ENCODE measurements around the gene SEC16B. TPM values are rescaled to one million over a fixed set of nuclear protein-coding genes. Genes with fewer than 3 reads are reported as not detected.

The SEC16B gene
- total RNA-seq, 1 experiment from 2014 or later = 0.07 TPM

DNA sequence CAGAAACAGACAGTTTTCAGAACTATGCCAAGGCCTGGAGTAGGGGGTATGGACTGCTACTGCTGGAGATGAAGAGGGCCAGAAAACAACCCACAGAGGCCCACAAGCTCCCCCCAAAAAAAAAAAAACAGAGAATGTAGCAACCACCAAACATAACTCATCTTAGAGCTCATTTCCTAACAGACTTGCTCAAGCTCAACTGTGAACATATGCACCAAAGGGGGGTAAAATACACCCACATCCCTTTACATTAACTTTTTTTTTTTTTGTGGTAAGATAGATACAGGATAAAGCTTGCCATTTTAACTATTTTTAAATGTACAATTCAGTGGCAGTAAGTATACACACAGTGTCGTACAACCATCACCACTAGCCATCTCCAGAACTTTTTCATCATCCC, 36.0 kb downstream of the SEC16B start:
- BruUV-seq (replicated peaks) = no TSS peak
- ChIA-PET POLR2A (ENCODE audit: unreplicated experiment) (no interaction called here), CTCF (interaction anchor here (0.6 kb wide), 1 partner anchor 12 kb away, joined by 7 read pairs; no protein-coding TSS in a partner anchor)
- Histone ChIP-seq H4K20me1 (ENCODE audit: low read length) (no peaks in the 10 kb centered on the region), H3K27ac (ENCODE audit: low read length) (no peak overlapping the region), H2AFZ (ENCODE audit: low read length) (no peak overlapping the region), H3K36me3 (ENCODE audit: low read depth, low read length) (no peaks in the 10 kb centered on the region), H3K4me1 (ENCODE audit: insufficient read depth, low read length) (no peaks in the 10 kb centered on the region), H3K4me3 (ENCODE audit: low read length) (no peak overlapping the region), H3K79me2 (ENCODE audit: low read length) (no peaks in the 10 kb centered on the region), H3K4me2 (ENCODE audit: low read length) (no peak overlapping the region), H3K9me2 (replicated peaks; ENCODE audit: low read length) (no peaks in the 10 kb centered on the region), H3K9me3 (ENCODE audit: low read length) (no peaks in the 10 kb centered on the region), H3K27me3 (ENCODE audit: low read length) (no peaks in the 10 kb centered on the region), H3K9ac (ENCODE audit: low read length) (no peak overlapping the region), H3F3A (ENCODE audit: low read length, unreplicated experiment) (no peaks in the 10 kb centered on the region)
- DNase-seq (no peak), ATAC-seq (no peak)
- no peak for TF ChIP-seq EZH2phosphoT487 (IDR thresholded peaks at IDR 0.05; ENCODE audit: borderline replicate concordance, low read length)
- TF ChIP-seq, protein P1, sequence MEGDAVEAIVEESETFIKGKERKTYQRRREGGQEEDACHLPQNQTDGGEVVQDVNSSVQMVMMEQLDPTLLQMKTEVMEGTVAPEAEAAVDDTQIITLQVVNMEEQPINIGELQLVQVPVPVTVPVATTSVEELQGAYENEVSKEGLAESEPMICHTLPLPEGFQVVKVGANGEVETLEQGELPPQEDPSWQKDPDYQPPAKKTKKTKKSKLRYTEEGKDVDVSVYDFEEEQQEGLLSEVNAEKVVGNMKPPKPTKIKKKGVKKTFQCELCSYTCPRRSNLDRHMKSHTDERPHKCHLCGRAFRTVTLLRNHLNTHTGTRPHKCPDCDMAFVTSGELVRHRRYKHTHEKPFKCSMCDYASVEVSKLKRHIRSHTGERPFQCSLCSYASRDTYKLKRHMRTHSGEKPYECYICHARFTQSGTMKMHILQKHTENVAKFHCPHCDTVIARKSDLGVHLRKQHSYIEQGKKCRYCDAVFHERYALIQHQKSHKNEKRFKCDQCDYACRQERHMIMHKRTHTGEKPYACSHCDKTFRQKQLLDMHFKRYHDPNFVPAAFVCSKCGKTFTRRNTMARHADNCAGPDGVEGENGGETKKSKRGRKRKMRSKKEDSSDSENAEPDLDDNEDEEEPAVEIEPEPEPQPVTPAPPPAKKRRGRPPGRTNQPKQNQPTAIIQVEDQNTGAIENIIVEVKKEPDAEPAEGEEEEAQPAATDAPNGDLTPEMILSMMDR (conservative IDR thresholded peaks at IDR 0.05; ENCODE audit: low read depth, low read length) = no peak
- no peak for TF ChIP-seq EZH2 (IDR thresholded peaks at IDR 0.05; ENCODE audit: low read length, unreplicated experiment)
- intact Hi-C loops (cut with micrococcal nuclease) = no loop called here

DNA sequence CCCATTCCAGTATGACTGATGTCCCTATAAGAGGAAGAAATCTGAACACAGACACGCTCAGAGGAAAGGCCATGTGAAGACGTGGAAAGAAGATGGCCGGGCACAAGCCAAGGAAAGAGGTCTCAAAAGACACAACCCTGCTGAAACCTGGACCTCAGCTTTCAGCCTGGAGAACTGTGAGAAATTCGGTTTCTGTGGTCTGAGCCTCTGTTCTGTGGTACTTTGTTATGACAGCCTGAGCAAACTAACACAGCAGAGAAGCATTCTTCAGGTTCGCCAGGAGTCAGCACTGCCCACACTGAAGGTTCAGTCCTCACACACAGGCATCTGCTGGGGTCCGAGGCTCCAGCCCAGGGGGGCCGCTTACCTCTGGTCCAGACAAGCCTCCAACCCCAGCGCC, 37.7 kb downstream of the SEC16B start:
- no peaks in the 10 kb centered on the region for H4K20me1 ChIP-seq (ENCODE audit: low read length)
- intact Hi-C loops (cut with micrococcal nuclease) = no loop called here
- POLR2A ChIA-PET (ENCODE audit: unreplicated experiment) = no interaction called here
- H3K27ac ChIP-seq (ENCODE audit: low read length) = no peak overlapping the region
- DNase-seq (no peak), ATAC-seq (no peak)
- H3K27me3 ChIP-seq (ENCODE audit: low read length) = no peaks in the 10 kb centered on the region
- no peaks in the 10 kb centered on the region for H3K9me2 ChIP-seq (replicated peaks; ENCODE audit: low read length)
- no peak overlapping the region for H3K9ac ChIP-seq (ENCODE audit: low read length)
- H3K9me3 ChIP-seq (ENCODE audit: low read length) = no peaks in the 10 kb centered on the region
- TF ChIP-seq EZH2 (IDR thresholded peaks at IDR 0.05; ENCODE audit: low read length, unreplicated experiment) = no peak
- TF ChIP-seq, protein P1 (conservative IDR thresholded peaks at IDR 0.05; ENCODE audit: low read depth, low read length) = no peak
- TF ChIP-seq EZH2phosphoT487 (IDR thresholded peaks at IDR 0.05; ENCODE audit: borderline replicate concordance, low read length) = no peak
- peaks cover 10% of the 10 kb centered on the region for H3K4me1 ChIP-seq (ENCODE audit: insufficient read depth, low read length)
- no peak overlapping the region for H2AFZ ChIP-seq (ENCODE audit: low read length)
- H3K36me3 ChIP-seq (ENCODE audit: low read depth, low read length) = no peaks in the 10 kb centered on the region
- BruUV-seq (replicated peaks) = no TSS peak
- H3F3A ChIP-seq (ENCODE audit: low read length, unreplicated experiment) = no peaks in the 10 kb centered on the region
- no peaks in the 10 kb centered on the region for H3K79me2 ChIP-seq (ENCODE audit: low read length)
- H3K4me2 ChIP-seq (ENCODE audit: low read length) = no peak overlapping the region
- CTCF ChIA-PET = no interaction called here
- no peak overlapping the region for H3K4me3 ChIP-seq (ENCODE audit: low read length)

- Histone ChIP-seq H3K9me3 (ENCODE audit: low read length) (no peaks in the 10 kb centered on the region), H3K9me2 (replicated peaks; ENCODE audit: low read length) (no peaks in the 10 kb centered on the region), H3K27me3 (ENCODE audit: low read length) (no peaks in the 10 kb centered on the region), H3K4me3 (ENCODE audit: low read length) (no peak overlapping the region), H3F3A (ENCODE audit: low read length, unreplicated experiment) (no peaks in the 10 kb centered on the region), H3K27ac (ENCODE audit: low read length) (no peak overlapping the region), H3K79me2 (ENCODE audit: low read length) (no peaks in the 10 kb centered on the region), H4K20me1 (ENCODE audit: low read length) (no peaks in the 10 kb centered on the region), H2AFZ (ENCODE audit: low read length) (no peak overlapping the region), H3K4me1 (ENCODE audit: insufficient read depth, low read length) (peaks cover 24% of the 10 kb centered on the region), H3K36me3 (ENCODE audit: low read depth, low read length) (no peaks in the 10 kb centered on the region), H3K9ac (ENCODE audit: low read length) (no peak overlapping the region), H3K4me2 (ENCODE audit: low read length) (no peak overlapping the region)
- no peak for ATAC-seq
- BruUV-seq (replicated peaks) = no TSS peak
- CTCF ChIA-PET = no interaction called here
- intact Hi-C loops (cut with micrococcal nuclease) = no loop called here
- POLR2A ChIA-PET (ENCODE audit: unreplicated experiment) = no interaction called here
- DNase-seq = no peak
- TF ChIP-seq EZH2 (IDR thresholded peaks at IDR 0.05; ENCODE audit: low read length, unreplicated experiment) (no peak), EZH2phosphoT487 (IDR thresholded peaks at IDR 0.05; ENCODE audit: borderline replicate concordance, low read length) (no peak)
- TF ChIP-seq, protein P1 (conservative IDR thresholded peaks at IDR 0.05; ENCODE audit: low read depth, low read length) = no peak
These were observed 40.9 kb downstream of the SEC16B start for GRCh38 chr1:177928952-177929351.
